ENCODE results near the gene CDC42BPA. TPM values are rescaled to one million over a fixed set of nuclear protein-coding genes. Genes with fewer than 3 reads are reported as not detected.

The CDC42BPA gene
- total RNA-seq, 1 experiment from 2014 or later, result 32.0 TPM

GRCh38 chr1:226943927-226944326 is 374.4 kb downstream of the CDC42BPA start:
- H4K20me1 ChIP-seq (ENCODE audit: low read length), result peaks cover 4% of the 10 kb centered on the region; the same call in 1 of the 2 replicates
- no peaks in the 10 kb centered on the region for H3K9me2 ChIP-seq (replicated peaks; ENCODE audit: low read length)
- POLR2A ChIA-PET (ENCODE audit: unreplicated experiment), result no interaction called here
- TF ChIP-seq CTCF (conservative IDR thresholded peaks at IDR 0.05; ENCODE audit: low read depth, low read length) (no peak), EZH2phosphoT487 (IDR thresholded peaks at IDR 0.05; ENCODE audit: borderline replicate concordance, low read length) (no peak), EZH2 (IDR thresholded peaks at IDR 0.05; ENCODE audit: low read length, unreplicated experiment) (no peak)
- no peaks in the 10 kb centered on the region for H3K27me3 ChIP-seq (ENCODE audit: low read length)
- DNase-seq, result no peak
- H3K79me2 ChIP-seq (ENCODE audit: low read length), result peaks cover 82% of the 10 kb centered on the region
- intact Hi-C loops (cut with micrococcal nuclease), result loop anchor here (10.0 kb wide), 1 partner anchor 151 kb away; no protein-coding TSS in a partner anchor
- no peaks in the 10 kb centered on the region for H3K9me3 ChIP-seq (ENCODE audit: low read length)
- no peaks in the 10 kb centered on the region for H3F3A ChIP-seq (ENCODE audit: low read length, unreplicated experiment)
- H3K4me1 ChIP-seq (ENCODE audit: insufficient read depth, low read length), result peaks cover 18% of the 10 kb centered on the region
- no peak overlapping the region for H3K4me2 ChIP-seq (ENCODE audit: low read length)
- ATAC-seq, result no peak
- H2AFZ ChIP-seq (ENCODE audit: low read length), result no peak overlapping the region
- CTCF ChIA-PET, result no interaction called here
- H3K27ac ChIP-seq (ENCODE audit: low read length), result no peak overlapping the region
- no peak overlapping the region for H3K4me3 ChIP-seq (ENCODE audit: low read length)
- H3K9ac ChIP-seq (ENCODE audit: low read length), result no peak overlapping the region
- H3K36me3 ChIP-seq (ENCODE audit: low read depth, low read length), result no peaks in the 10 kb centered on the region
- BruUV-seq (replicated peaks), result no TSS peak

- Histone ChIP-seq H3K9me2 (replicated peaks; ENCODE audit: low read length) (no peaks in the 10 kb centered on the region), H3K27me3 (ENCODE audit: low read length) (no peaks in the 10 kb centered on the region), H3F3A (ENCODE audit: low read length, unreplicated experiment) (no peaks in the 10 kb centered on the region), H3K36me3 (ENCODE audit: low read depth, low read length) (no peaks in the 10 kb centered on the region), H4K20me1 (ENCODE audit: low read length) (peaks cover 4% of the 10 kb centered on the region; the same call in 1 of the 2 replicates), H3K9ac (ENCODE audit: low read length) (no peak overlapping the region), H3K79me2 (ENCODE audit: low read length) (peaks cover 74% of the 10 kb centered on the region), H3K4me3 (ENCODE audit: low read length) (no peak overlapping the region), H3K4me1 (ENCODE audit: insufficient read depth, low read length) (peaks cover 25% of the 10 kb centered on the region), H2AFZ (ENCODE audit: low read length) (no peak overlapping the region), H3K4me2 (ENCODE audit: low read length) (no peak overlapping the region), H3K9me3 (ENCODE audit: low read length) (no peaks in the 10 kb centered on the region), H3K27ac (ENCODE audit: low read length) (no peak overlapping the region)
- ChIA-PET POLR2A (ENCODE audit: unreplicated experiment) (no interaction called here), CTCF (no interaction called here)
- ATAC-seq, result no peak
- TF ChIP-seq EZH2phosphoT487 (IDR thresholded peaks at IDR 0.05; ENCODE audit: borderline replicate concordance, low read length) (no peak), EZH2 (IDR thresholded peaks at IDR 0.05; ENCODE audit: low read length, unreplicated experiment) (no peak), CTCF (conservative IDR thresholded peaks at IDR 0.05; ENCODE audit: low read depth, low read length) (no peak)
- no peak for DNase-seq
- BruUV-seq (replicated peaks), result no TSS peak
- intact Hi-C loops (cut with micrococcal nuclease), result loop anchor here (10.0 kb wide), 1 partner anchor 152 kb away; no protein-coding TSS in a partner anchor
Observed at GRCh38 chr1:226943156-226943555, 375.1 kb downstream of the CDC42BPA start.

GRCh38 chr1:226942392-226942791 is 375.9 kb downstream of the CDC42BPA start:
- peaks cover 27% of the 10 kb centered on the region for H3K4me1 ChIP-seq (ENCODE audit: insufficient read depth, low read length)
- ChIA-PET POLR2A (ENCODE audit: unreplicated experiment) (no interaction called here), CTCF (no interaction called here)
- BruUV-seq (replicated peaks), result no TSS peak
- no peaks in the 10 kb centered on the region for H3K36me3 ChIP-seq (ENCODE audit: low read depth, low read length)
- H4K20me1 ChIP-seq (ENCODE audit: low read length), result peaks cover 4% of the 10 kb centered on the region; the same call in 1 of the 2 replicates
- H3K9me3 ChIP-seq (ENCODE audit: low read length), result no peaks in the 10 kb centered on the region
- TF ChIP-seq EZH2phosphoT487 (IDR thresholded peaks at IDR 0.05; ENCODE audit: borderline replicate concordance, low read length), result no peak
- TF ChIP-seq CTCF (conservative IDR thresholded peaks at IDR 0.05; ENCODE audit: low read depth, low read length), result no peak
- no peak for TF ChIP-seq EZH2 (IDR thresholded peaks at IDR 0.05; ENCODE audit: low read length, unreplicated experiment)
- DNase-seq (no peak), ATAC-seq (no peak)
- H3K9me2 ChIP-seq (replicated peaks; ENCODE audit: low read length), result no peaks in the 10 kb centered on the region
- peaks cover 69% of the 10 kb centered on the region for H3K79me2 ChIP-seq (ENCODE audit: low read length)
- H3K4me2 ChIP-seq (ENCODE audit: low read length), result no peak overlapping the region
- H3K27me3 ChIP-seq (ENCODE audit: low read length), result no peaks in the 10 kb centered on the region
- no peak overlapping the region for H2AFZ ChIP-seq (ENCODE audit: low read length)
- H3K27ac ChIP-seq (ENCODE audit: low read length), result no peak overlapping the region
- no peaks in the 10 kb centered on the region for H3F3A ChIP-seq (ENCODE audit: low read length, unreplicated experiment)
- intact Hi-C loops (cut with micrococcal nuclease), result loop anchor here (10.0 kb wide), 1 partner anchor 152 kb away; no protein-coding TSS in a partner anchor
- no peak overlapping the region for H3K4me3 ChIP-seq (ENCODE audit: low read length)
- H3K9ac ChIP-seq (ENCODE audit: low read length), result no peak overlapping the region
